Activated T-cell treated with anti-CD3 and anti-CD28 coated beads, Interleukin-2, amount 50 U/mL, for 1 hour (primary cell): Measurements from ENCODE around the gene ATF1.
"Not testable (repeated sequence)": the region's sequence is repeated elsewhere in the genome, so short reads cannot be mapped to it uniquely, and the experiment has no call there.

Experiments used
- DNase-seq: peaks from one replicate; pipeline ENCODE4 v3.0.0-alpha.2; 2020

Gene ATF1

DNA sequence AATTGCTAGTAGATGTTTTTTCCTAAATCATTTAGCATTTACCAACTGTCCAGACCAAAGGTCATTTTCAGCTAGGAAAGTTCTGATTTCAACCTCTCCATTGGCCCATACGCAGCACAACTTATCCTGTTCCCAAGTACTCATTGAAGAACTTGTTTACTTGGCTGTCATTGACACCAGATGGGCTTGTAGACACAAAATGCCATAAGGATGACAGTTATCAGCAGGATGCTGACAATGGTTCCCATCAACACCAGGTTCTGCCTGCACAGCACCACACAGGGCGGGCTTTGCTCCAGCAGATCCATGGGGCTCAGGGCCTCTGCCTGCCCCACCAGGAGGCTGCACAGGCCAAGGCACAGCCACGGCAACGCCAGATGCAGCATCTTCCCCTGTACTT lies 42.3 kb downstream of the ATF1 start:
- DNase-seq = no peak

DNA sequence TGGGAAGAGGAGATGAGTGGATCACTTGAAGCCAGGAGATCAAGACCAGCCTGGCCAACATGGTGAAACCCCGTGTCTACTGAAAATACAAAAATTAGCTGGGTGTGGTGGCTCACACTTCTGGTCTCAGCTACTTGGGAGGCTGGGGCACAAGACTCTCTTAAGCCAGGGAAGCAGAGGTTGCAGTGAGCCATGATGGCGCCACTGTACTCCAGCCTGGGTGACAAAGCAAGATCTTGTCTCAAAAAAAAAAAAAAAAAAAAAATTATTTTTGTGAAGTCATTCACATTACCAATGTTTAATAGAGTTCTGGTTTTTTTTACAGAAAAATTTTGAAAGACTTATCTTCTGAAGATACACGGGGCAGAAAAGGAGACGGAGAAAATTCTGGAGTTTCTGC lies 45.2 kb downstream of the ATF1 start:
- not testable (repeated sequence) for DNase-seq

DNA sequence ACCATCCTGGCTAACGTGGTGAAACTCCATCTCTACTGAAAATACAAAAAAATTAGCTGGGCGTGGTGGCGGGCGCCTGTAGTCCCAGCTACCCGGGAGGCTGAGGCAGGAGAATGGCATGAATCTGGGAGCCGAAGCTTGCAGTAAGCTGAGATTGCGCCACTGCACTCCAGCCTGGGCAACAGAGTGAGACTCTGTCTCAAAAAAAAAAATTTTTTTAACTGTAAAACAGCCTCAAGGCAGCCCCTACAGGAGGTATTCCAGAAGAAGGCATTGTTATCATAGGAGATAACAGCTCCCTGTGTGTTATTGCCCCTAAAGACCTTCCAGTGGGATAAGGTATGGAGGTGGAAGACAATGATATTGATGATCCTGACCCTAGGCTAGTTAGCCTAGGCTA lies 51.0 kb downstream of the ATF1 start:
- not testable (repeated sequence) for DNase-seq

DNA sequence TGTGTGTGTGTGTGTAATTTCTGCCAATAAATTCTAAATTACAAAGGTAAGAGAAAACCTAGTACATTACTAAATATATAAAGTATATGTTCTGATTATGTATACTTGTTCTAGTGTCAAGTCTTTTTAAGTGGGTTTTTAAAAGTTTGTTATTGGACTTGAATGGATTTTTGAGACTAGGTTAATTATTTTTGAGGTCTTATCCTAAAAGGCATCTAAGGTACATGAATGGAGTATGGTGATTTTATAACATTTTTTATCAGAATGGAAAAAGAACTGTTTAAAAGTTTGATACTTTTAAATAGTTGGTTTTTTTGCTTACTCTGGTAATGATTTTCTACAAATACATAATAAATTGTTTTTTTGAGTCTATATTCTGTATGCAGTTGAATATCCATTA lies 56.3 kb downstream of the ATF1 start:
- no peak for DNase-seq

DNA sequence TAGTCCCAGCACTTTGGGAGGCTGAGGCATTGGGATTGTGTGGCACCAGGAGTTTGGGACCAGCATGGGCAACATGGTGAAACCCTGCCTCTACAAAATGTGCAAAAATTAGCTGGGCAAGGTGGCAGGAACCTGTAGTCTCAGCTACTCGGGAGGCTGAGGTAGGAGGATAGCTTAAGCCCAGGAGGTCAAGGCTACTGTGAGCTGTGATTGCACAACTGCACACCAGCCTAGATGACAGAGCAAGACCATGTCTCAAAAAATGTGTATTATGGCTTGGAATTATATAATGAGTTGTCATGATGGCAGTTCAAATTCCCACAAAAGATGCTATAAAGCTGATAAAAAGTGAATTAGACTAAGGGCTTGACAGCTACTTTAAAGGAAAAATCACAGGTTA lies 58.2 kb downstream of the ATF1 start:
- DNase-seq = no peak

DNA sequence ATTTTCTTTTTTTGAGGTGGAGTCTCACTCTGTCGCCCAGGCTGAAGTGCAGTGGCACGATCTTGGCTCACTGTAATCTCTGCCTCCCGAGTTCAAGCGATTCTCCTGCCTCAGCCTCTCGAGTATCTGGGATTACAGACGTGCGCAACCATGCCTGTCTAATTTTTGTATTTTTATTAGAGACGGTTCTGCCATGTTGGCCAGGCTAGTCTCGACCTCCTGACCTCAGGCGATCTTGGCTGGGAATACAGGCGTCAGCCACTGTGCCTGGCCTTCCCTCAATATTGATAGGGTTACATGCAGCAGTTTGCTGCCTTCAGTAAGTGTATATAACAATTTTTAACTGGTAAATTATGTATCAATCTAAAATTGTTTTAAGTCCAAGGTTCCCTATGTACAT lies 59.8 kb downstream of the ATF1 start:
- DNase-seq = not testable (repeated sequence)

DNA sequence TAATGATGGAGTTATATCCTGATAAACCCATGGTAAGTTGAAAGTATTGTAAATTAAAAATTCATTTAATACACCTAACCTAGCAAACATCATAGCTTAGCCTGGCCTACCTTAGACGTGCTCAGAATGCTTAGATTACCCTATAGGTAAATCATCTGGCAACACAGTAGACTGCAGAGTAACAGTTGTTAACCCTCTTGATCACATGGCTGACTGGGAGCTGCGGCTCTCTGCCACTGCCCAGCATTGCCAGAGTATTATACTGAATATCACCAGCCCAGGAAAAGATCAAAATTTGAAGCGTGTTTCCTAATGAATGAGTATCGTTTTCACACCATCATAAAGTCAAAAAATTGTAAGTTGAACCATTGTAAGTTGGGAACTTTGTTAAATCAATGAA lies 61.0 kb downstream of the ATF1 start:
- DNase-seq = no peak

DNA sequence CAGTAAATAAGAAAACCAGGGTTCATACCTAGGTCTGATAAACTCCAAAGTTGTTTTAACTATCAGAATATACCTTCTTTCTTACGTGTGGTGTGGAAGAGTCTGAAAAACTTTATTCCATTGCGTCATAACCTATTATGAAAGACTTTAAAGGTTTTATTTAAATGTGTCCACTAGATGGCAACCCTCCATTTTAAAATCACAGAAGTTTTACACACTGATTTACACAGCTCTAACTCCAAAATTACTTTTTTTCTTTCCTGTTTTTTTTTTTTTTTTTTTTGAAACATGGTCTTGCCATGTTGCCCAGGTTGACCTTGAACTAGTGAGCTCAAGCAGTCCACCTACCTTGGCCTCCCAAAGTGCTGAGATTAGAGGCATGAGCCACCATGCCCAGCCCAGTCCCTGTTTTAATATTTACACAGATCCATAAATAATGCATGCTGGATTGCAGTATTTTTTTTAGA lies 61.5 kb downstream of the ATF1 start:
- no peak for DNase-seq

DNA sequence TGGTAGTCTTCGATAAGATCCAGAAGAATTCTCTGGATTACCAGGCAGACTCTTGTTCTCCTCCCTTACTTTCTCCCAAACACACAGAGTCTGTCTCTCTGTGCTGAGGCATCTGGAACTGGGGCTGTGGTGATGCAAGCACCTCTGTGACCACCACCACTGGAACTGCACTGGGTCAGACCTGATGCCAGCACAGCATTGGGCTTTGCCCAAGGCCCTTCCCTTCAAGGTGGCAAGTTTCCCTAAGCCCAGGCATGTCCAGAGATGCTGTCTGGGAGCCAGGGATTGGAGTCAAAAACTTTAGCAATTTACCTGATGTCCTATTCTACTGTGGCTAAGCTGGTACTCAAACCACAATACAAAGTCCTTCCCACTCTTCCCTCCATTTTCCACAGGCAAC lies 64.2 kb downstream of the ATF1 start:
- no peak for DNase-seq

DNA sequence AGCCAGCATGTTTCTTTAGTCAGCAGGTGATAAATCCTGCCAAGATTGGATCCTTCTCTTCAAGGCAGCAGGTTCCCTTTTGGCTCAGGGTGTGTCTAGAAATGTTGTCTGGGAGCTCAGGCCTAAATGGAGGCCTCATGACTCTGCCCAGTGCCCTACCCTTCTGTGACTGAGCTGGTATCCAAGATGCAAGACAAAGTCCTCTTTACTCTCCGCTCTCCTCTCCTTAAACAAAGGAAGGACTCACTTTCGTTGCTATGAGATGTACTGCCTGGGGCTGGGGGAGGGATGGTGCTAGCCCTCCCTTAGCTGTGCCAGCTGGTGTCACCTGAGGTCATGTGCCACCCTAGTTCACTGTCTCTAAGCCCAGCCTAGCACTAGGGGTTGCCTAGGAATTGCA lies 65.0 kb downstream of the ATF1 start:
- no peak for DNase-seq

DNA sequence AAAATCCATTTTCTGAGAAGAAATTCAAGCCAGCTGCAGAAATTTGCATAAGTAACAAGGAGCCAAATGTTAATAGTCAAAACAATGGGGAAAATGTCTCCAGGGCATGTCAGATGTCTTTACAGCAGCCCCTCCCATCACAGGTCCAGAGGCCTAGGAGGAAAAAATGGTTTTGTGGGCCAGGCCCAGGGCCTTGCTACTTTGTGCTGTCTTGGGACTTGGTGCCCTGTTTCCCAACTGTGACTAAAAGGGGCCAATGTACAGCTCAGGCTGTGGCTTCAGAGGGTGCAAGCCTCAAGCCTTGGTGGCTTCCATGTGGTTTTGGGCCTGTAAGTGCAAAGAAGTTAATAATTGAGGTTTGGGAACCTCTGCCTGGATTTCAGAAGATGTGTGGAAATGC lies 69.9 kb downstream of the ATF1 start:
- not testable (repeated sequence) for DNase-seq

DNA sequence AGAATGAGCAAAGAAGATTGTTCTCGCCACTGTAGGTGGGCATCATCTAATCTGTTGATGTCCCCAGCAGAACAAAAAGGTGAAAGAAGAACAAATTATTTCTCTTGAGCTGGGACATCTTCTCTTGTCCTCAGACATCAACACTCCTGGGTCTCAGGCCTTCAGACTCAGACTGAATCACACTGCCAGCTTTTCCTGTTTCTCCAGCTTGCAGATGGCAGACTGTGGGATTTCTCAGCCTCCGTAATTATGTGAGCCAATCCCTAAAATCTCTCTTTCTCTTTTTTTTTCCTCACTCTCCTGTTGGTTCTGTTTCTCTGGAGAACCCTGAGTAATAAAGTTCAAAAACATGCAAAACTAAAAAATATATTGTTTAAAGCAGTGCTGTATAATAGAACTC lies 75.1 kb downstream of the ATF1 start:
- no peak for DNase-seq

DNA sequence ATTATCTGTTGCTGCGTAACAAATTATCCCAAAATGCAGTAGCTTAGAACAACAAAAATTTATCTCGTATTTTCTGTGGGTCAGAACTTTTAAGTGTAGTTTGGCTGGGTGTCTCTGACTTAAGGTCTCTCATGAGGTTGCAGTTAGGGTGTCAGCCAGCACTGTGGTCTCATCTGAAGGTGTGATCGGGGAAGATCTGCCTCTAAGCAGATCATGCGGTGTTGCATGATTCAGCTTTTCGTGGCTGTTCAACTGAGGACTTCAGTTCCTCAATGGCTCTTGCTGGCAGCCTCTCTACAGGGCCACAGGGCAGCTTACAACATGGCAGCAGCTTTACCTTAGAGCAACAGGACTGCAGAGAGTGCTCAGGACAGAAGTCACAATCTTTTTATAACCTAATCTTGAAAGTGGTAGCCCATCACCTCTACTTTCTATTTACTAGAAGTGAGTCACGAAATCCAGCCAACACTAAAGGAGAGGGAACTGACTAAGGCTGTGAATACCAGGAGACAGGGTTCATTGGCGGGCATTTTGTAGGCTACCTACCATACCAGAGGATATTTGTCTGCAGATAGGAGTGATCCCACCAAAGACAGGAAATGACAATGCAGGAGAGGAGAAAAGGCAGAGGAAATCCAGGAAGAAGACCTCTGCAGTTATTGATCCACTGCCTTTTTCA lies 77.0 kb downstream of the ATF1 start:
- no peak for DNase-seq

DNA sequence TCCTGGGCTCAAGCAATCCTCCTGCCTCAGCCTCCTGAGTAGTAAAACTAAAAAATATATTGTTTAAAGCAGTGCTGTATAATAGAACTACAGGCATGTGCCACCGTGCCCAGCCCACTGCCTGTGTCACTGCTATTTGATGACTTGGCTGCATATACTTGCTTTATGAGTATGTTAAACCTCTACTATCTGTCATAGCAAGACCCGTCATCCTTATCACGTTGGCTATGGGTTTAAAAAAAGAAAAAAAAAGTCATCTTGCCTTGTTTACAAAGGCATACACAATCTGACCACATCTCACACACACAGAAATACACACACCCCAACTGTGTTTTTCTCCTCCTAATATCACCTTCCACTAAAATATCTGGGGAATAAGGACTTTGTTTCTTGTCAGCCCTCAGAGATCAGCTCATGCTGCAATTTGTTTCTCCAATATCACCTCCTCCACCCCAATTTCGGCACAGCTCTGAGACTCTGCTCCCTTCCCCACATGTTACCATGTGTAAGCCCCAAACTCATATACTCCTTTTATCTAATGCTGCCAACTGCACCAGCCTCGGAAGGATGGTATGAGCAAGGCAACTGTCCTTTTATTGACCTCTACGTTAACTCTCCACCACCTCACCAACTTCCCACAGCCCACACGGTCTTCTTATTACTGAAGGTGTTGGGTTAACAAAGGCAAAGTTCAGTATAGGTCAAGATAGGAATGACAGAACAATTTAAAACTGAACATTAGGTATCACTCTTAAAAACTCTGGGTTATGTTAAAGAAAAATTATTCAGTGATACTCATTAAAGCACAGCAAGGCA lies 78.0 kb downstream of the ATF1 start:
- DNase-seq = no peak

DNA sequence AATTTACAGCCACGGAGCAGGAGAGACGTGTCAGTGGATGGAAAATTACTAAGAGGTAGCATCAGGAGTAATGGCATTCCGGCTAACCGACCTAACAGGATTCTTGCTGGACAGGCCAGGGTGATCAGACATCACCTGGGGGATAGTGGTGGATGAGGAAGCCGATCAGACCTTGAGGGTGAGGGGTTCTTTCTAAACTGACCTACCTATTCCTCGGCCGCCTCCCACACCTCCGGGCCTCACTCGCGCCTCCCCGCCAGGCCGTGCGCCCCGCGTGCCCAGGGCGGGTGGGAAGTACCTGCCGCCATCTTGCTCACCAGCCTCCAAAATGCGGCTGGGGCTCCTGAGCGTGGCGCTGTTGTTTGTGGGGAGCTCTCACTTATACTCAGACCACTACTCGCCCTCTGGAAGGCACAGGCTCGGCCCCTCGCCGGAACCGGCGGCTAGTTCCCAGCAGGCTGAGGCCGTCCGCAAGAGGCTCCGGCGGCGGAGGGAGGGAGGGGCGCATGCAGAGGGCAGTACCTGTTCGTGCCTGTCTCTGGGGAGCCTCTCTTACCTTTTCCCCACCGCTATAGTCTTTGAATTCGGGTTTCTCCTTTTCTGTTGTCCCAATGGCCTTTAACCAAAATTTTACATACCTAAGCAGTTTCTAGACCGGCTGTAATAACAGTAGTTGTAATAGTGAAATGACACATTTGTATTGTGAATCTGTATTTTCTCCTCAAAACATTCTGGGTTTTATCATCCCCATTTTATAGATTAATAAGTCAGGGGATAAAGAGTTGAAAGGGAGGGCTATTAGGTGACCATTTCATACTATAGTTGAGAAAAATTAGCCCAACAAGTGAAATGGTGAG lies 79.0 kb downstream of the ATF1 start, which contains the start of gene TMPRSS12:
TMPRSS12 (plus strand) TSS at position 290 of the 857 bp plus-strand sequence; CDS start at position 329, 39 bp downstream.
- DNase-seq = no peak

DNA sequence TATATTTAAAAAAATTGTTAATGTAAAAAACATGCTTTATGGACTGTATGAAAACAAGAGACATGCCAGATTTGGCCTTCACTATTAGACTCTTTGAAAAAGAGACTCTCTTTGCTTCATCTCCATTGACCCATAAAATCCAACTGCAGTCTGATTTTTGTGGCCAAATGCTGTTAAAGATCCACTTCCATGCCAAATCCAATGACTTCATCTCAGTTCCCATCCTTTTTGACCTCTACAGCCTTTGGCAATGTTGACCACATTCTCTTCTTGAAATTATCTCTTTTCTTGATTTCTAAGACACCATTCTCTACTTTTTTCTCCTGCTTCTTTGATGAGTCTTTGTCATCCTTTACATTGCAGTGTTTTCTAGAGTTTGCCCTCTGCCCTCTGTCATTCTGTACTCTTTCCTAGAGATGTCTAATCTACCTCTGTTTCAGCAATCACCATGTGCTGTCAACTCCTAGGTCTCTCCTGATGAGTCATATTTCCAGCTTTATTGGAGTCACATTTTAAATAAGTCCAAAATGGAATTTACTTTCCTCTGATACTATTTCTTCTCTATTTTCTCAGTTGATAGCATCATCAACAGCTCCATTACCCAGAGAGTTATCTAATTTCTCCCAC lies 81.2 kb downstream of the ATF1 start:
- no peak for DNase-seq

DNA sequence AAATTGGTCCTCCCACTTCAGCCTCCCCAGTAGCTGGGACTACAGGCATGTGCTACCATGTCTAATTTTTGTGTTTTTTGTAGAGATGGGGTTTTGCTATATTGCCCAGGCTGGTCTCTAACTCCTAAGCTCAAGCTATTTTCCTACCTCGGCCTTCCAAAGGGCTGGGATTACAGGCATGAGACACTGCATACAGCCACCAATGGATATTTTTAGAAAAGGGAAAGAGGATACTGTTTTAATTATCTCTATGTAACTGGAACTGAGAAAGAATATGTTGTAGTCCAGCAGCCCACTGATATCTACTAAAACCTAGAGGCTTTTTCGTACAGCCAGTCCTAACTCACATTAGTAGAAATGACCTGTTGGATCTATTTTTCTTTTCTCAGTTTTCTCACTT lies 85.1 kb downstream of the ATF1 start:
- no peak for DNase-seq

DNA sequence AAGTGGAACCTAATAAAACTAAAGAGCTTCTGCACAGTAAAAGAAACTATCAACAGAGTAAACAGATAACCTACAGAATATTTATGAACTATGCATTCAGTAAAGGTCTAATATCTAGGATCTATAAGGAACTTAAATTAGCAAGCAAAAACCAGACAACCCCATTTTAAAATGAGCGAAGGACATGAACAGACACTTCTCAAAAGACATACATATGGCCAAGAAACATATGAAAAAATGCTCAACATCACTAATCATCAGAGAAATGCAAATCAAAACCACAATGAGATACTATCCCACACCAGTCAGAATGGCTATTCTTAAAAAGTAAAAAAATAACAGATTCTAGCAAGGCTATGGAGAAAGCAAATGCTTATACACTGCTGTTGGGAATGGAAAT lies 91.3 kb downstream of the ATF1 start:
- DNase-seq = not testable (repeated sequence)

DNA sequence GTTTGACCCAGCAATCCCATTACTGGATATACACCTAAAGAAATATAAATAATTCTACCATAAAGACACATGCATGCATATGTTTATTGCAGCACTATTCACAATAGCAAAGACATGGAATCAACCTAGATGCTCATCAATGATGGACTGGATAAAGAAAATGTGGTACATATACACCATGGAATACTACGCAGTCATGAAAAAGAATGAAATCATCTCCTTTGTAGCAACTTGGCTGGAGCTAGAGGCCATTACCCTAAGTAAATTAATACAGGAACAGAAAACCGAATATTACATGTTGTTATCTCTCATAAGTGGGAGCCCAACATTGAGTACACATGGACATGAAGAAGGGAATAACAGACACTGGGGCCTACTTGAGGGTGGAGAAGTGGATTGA lies 91.8 kb downstream of the ATF1 start:
- not testable (repeated sequence) for DNase-seq

DNA sequence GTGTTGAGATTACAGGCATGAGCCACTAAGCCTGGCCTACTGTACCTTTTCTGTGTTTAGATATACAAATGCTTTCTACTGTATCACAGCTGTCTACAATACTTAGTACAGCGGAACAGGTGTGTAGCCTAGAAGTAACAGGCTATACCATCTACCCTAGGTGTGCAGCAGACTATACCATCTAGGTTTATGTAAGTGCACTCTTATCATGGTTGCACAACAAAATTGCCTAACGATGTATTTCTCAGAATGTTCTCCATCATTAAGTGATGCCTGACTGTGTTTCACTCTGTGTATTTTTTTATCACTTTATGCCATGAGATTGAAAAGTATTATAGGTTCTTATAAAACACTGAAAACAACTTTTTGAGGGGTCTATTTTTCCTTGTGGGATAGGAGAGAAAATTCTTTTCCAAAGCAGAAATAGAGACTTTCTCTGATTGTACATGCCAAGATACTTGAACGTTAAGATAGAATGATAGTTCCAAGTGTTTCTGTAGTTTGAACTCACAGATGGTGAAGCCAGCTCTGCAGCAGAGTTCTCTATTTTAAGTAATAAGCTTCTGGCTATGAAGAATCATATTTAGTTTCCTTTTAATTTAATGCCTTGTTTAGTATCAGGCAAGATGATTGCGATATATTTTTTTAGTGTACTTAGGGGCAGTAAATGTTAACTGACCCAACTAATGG lies 95.9 kb downstream of the ATF1 start:
- no peak for DNase-seq

DNA sequence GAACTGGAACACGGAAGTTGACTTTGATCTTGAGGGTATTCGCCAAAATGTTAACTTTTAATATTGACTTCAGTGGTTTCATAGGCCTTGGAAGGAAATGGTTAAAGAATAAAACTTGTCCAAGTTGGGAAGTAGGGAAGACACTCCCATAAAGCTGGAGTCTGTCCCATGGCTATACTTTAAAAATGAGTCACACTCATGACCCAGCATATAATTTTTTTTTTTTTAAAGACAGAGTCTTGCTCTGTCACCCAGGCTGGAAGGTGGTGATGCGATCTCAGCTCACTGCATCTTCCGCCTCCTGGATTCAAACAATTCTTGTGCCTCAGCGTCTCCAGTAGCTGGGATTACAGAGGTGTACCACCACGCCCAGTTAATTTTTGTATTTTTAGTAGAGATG lies 98.4 kb downstream of the ATF1 start:
- no peak for DNase-seq

DNA sequence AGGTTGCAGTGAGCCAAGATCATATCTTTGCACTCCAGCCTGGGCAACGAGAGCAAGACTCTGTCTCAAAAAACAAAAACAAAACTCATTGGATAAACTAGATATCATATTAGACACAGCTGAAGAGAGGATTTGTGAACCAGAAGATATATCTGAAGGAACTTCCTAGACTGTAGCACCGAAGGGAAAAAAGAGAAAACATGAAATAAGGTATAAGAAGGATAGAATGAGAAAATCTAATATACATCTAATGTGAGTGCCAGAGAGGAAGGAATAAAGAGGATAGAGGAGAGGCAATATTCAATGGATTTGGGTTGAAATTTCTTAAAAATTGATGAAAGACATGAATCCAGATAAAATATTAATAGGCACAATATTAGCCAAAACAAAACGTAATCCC lies 101.4 kb downstream of the ATF1 start:
- DNase-seq = no peak
